Endothelial cell (in vitro differentiated cells): ENCODE measurements around the gene ZNF628. TPM values are rescaled to one million over a fixed set of nuclear protein-coding genes. Genes with fewer than 3 reads are reported as not detected.
A peak's percentile ranks its signal among the peaks of the same experiment; 100 is the strongest.

Experiments
- DNase-seq: peaks from one replicate; pipeline ENCODE4 v3.0.0; 2021; ENCODE audit warnings: low spot score
- H3K27ac Mint-ChIP-seq: one replicate; pipeline ENCODE4 v1.8.0; 2021; ENCODE audit warnings: mixed read lengths, inconsistent platforms; ENCODE audit not compliant: unreplicated experiment
- H3K27me3 Mint-ChIP-seq: one replicate; pipeline ENCODE4 v1.8.0; 2021; ENCODE audit warnings: mild to moderate bottlenecking, moderate library complexity, mixed read lengths, inconsistent platforms; ENCODE audit not compliant: unreplicated experiment
- H3K36me3 Mint-ChIP-seq: one replicate; pipeline ENCODE4 v1.8.0; 2021; ENCODE audit warnings: mild to moderate bottlenecking, low read depth, mixed read lengths, inconsistent platforms; ENCODE audit not compliant: unreplicated experiment
- H3K4me1 Mint-ChIP-seq: one replicate; pipeline ENCODE4 v1.8.0; 2021; ENCODE audit warnings: mild to moderate bottlenecking, mixed read lengths, inconsistent platforms; ENCODE audit not compliant: unreplicated experiment
- H3K4me3 Mint-ChIP-seq: one replicate; pipeline ENCODE4 v1.8.0; 2021; ENCODE audit warnings: mild to moderate bottlenecking, mixed read lengths, inconsistent platforms; ENCODE audit not compliant: unreplicated experiment
- H3K9me3 Mint-ChIP-seq: one replicate; pipeline ENCODE4 v1.8.0; 2021; ENCODE audit warnings: mixed read lengths, inconsistent platforms; ENCODE audit not compliant: unreplicated experiment
- total RNA-seq: library from RNA; stranded (reverse); fragmentation: NEBNext Ultra II Directional; extraction: Animal tissue kit (Norgen Biotek cat#: 25700); gene quantifications from one replicate; pipeline ENCODE4 v1.2.1, GENCODE V29; 2021; ENCODE audit not compliant: unreplicated experiment
- TF ChIP-seq, protein P1 (sequence below): fragments of 200-600 bp; sonication (generic); IDR thresholded peaks from one replicate; pipeline ENCODE4 v1.5.0; 2021; ENCODE audit warnings: antibody characterized with exemption; ENCODE audit not compliant: unreplicated experiment

The ZNF628 gene
- total RNA-seq, 1 donor from 2014 or later, result 8.7 TPM

DNA sequence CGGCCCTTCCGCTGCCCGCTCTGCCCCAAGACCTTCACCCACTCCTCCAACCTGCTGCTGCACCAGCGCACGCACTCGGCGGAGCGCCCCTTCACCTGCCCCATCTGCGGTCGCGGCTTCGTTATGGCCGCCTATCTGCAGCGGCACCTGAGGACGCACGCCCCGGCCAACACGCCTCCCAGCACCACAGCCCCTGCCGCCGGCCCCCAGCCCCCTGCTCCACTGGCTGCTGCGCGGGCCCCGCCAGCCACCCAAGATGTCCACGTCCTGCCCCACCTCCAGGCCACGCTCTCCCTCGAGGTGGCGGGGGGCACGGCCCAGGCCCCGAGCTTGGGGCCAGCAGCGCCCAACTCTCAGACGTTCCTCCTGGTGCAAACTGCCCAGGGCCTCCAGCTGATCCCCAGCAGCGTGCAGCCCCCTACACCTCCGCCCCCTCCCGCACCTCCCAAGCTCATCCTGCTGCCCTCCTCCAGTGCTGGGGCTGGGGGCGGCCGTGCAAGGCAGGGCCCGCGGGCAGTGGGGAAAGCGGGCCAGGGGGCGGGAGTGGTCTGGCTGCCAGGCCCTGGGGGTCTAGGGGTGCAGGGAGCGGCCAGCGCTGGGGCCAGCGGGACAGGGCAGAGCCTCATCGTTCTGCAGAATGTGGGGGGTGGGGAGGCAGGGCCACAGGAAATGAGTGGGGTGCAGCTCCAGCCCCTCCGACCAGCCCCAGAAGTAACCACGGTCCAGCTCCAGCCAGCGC, 6.7 kb downstream of the ZNF628 start:
- DNase-seq, result no peak
- Mint-ChIP-seq H3K4me3 (no peak overlapping the region), H3K36me3 (peaks cover 12% of the 10 kb centered on the region)

DNA sequence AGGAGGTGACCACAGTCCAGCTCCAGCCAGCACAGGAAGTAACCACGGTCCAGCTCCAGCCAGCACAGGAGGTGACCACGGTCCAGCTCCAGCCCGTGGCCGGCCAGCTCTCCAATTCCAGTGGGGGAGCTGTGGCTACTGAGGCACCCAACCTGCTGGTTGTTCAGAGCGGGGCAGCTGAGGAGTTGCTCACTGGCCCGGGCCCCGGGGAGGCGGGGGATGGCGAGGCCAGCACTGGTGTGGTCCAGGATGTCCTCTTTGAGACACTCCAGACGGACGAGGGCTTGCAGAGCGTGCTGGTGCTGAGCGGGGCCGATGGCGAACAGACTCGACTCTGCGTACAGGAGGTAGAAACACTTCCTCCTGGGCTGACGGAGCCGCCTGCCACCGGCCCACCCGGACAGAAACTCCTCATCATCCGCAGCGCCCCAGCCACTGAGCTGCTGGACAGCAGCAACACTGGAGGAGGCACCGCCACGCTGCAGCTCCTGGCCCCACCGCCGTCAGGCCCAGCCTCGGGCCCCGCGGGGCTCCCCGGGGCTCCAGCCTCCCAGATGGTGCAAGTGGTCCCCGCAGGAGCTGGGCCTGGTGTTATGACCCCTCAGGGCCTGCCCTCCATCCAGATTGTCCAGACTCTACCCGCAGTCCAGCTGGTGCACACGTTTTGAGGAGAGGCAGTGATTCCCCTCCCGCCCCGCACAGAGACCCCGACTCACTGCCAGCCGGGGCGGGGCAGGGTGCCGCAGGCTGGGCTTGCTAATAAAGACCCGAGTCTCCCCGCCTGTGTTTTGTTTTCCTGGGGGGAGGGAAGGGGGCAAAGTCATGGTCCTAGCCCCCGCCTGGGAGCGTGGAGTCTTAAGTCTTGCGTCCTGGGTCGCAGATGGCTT, 7.5 kb downstream of the ZNF628 start:
- DNase-seq, result no peak
- no peak overlapping the region for H3K27ac Mint-ChIP-seq
- H3K4me3 Mint-ChIP-seq, result no peak overlapping the region
- no peaks in the 10 kb centered on the region for H3K9me3 Mint-ChIP-seq
- H3K27me3 Mint-ChIP-seq, result peaks cover 16% of the 10 kb centered on the region
- H3K4me1 Mint-ChIP-seq, result peaks cover 13% of the 10 kb centered on the region
- TF ChIP-seq, protein P1, sequence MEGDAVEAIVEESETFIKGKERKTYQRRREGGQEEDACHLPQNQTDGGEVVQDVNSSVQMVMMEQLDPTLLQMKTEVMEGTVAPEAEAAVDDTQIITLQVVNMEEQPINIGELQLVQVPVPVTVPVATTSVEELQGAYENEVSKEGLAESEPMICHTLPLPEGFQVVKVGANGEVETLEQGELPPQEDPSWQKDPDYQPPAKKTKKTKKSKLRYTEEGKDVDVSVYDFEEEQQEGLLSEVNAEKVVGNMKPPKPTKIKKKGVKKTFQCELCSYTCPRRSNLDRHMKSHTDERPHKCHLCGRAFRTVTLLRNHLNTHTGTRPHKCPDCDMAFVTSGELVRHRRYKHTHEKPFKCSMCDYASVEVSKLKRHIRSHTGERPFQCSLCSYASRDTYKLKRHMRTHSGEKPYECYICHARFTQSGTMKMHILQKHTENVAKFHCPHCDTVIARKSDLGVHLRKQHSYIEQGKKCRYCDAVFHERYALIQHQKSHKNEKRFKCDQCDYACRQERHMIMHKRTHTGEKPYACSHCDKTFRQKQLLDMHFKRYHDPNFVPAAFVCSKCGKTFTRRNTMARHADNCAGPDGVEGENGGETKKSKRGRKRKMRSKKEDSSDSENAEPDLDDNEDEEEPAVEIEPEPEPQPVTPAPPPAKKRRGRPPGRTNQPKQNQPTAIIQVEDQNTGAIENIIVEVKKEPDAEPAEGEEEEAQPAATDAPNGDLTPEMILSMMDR, result no peak
- H3K36me3 Mint-ChIP-seq, result peaks cover 4% of the 10 kb centered on the region

More for the DNA sequence above, 6.7 kb downstream of the ZNF628 start:
- Mint-ChIP-seq H3K4me1 (peaks cover 18% of the 10 kb centered on the region), H3K27me3 (peaks cover 16% of the 10 kb centered on the region), H3K9me3 (no peaks in the 10 kb centered on the region), H3K27ac (no peak overlapping the region)
- TF ChIP-seq, protein P1, result no peak

DNA sequence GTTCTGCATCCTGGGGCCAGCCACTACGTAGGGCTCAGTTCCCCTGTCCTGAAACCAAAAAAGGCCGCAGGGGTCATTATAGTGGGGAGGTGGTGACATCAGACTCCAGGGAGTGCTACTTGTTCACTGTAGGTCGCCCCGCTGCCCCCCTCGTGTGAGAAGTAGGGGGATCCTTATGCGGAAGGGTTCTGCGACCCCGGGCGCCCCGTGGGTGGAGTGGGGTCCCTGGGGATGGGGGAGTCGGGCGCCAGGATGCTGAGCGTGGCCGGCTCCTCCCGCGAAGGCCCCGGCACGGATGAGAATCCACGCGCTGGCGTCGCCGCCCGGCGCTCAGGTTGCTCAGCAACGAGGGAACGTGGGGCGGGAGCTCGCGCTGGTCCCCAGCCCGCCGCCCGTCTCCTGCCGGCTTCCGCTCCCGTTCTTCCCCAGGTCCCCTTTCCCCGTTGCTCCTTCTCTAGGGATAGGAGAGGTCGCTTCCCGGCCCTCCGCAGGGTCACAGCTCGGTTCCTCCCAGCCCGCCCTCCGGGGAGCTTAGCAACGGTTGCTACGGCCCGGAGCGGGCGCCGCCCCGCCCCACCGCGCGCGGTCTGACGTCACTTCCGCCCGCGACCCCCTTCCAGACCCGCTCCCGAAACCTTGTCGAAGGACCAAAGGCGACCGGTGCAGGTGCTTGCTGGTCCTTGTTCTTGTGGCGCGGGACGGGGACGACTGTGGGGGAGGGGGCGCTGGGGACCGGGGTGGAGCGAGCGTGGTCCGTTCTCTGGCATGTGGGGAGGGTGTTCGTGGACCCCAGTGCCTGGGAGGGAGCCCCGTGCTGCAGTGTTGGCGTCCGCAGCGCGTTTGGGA, 8.4 kb downstream of the ZNF628 start, which contains the start of gene NAT14:
NAT14 (plus strand) TSS at position 596 of the 846 bp plus-strand sequence. CDS start 521 bp downstream, outside the sequence.
- H3K4me3 Mint-ChIP-seq, result peak within 1 kb of the TSS; percentile 91
- peak within 1 kb of the TSS; percentile 93 for H3K27ac Mint-ChIP-seq
- TF ChIP-seq, protein P1, result no peak
- peak; percentile 72 for DNase-seq
- peaks cover 14% of the 10 kb centered on the region for H3K27me3 Mint-ChIP-seq
- peaks cover 4% of the 10 kb centered on the region for H3K36me3 Mint-ChIP-seq
- H3K9me3 Mint-ChIP-seq, result no peaks in the 10 kb centered on the region
- H3K4me1 Mint-ChIP-seq, result peaks cover 13% of the 10 kb centered on the region

DNA sequence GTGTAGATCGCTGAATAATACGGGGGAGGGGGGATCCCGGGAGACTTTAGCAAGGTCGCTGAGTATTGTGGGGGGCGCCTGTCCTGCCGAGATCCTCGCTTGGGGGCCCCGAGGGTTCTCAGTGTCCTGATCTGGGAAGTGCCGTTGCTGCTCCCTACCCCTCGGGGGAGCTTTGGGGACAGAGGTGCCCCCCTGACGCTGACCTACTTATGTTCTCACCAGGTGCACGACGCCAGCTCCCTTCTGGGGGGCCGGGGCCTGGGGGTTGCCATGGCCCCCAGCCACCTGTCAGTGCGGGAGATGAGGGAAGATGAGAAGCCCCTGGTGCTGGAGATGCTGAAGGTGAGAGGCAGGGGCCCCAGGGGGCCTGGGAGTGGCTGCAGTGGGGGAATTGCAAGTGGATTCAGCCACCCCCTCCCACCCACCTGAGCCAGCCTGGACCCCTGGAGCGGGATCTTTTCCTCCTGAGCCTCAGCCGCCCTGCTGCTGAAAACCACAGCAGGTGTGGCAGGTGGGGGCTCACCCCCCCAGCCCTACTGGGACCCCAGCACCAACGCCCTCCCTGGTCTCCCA, 9.1 kb downstream of the ZNF628 start:
- Mint-ChIP-seq H3K36me3 (peaks cover 4% of the 10 kb centered on the region), H3K4me1 (peaks cover 13% of the 10 kb centered on the region), H3K27ac (peak overlapping the region; percentile 93), H3K4me3 (peak overlapping the region; percentile 91), H3K9me3 (no peaks in the 10 kb centered on the region), H3K27me3 (peaks cover 10% of the 10 kb centered on the region)
- no peak for DNase-seq
- TF ChIP-seq, protein P1, result no peak
